Right ventricle myocardium superior (tissue), 1 donor: ENCODE data around the gene MAGED1. TPM values are rescaled to one million over a fixed set of nuclear protein-coding genes. Genes with fewer than 3 reads are reported as not detected.
A peak's percentile ranks its signal among the peaks of the same experiment; 100 is the strongest.

Experiments
- ATAC-seq: fragments of 200-7000 bp; cut with Tn5 transposase; one replicate; pipeline ENCODE4 v1.9.1; 2020; ENCODE audit warnings: mild to moderate bottlenecking; ENCODE audit not compliant: poor library complexity
- DNase-seq: peaks from one replicate; pipeline ENCODE4 v3.0.0-alpha.2; 2020
- intact Hi-C: fragments of 100-400 bp; cut with DNase I; formaldehyde crosslinking; loops from one replicate; pipeline ENCODE4 v1.11.2; 2022
- long read RNA-seq: library from polyadenylated mRNA; unstranded; transcript quantifications from one replicate; pipeline ENCODE4 v2.0.0, GENCODE V29; 2021
- total RNA-seq: library from RNA; stranded (reverse); fragmentation: NEBNext Ultra II Directional; extraction: Animal tissue kit (Norgen Biotek cat#: 25700); gene quantifications from one replicate; pipeline ENCODE4 v1.2.1, GENCODE V29; 2021
- donor health status: DM: no; HTN: yes; CAD: no; lungs with severe emphysema.

Gene MAGED1
- 54.8 TPM for total RNA-seq
- long read RNA-seq, transcript MAGED1-204 (13 exons, 2,701 nt) = major isoform, 55 of 160 reads
- long read RNA-seq, transcript MAGED1-201 (13 exons, 2,747 nt) = minor isoform, 37 of 160 reads
- long read RNA-seq, partial matches to known transcripts = 45 of 160 reads
- long read RNA-seq, other reads (novel, unspliced or antisense) = 23 of 160 reads

- peak; percentile 91 for DNase-seq
- intact Hi-C loops = no loop called here
- ATAC-seq = peak; percentile 88
Measured at GRCh38 chrX:51892921-51893745, at the start of gene MAGED1. Gene MAGED1 (plus strand): TSS chrX:51893623. CDS start chrX:51894305, 682 bp downstream.

GRCh38 chrX:51847463-51847862, 46.0 kb upstream of the MAGED1 start:
- intact Hi-C loops = no loop called here
- DNase-seq = no peak

GRCh38 chrX:51851507-51852085, 41.8 kb upstream of the MAGED1 start:
- intact Hi-C loops = no loop called here
- no peak for DNase-seq
- no peak for ATAC-seq

More at GRCh38 chrX:51847463-51847862, 46.0 kb upstream of the MAGED1 start:
- no peak for ATAC-seq

- intact Hi-C loops = no loop called here
- DNase-seq (no peak), ATAC-seq (no peak)
Measured at GRCh38 chrX:51852096-51852495, 41.3 kb upstream of the MAGED1 start.

- ATAC-seq = no peak
- no peak for DNase-seq
- intact Hi-C loops = no loop called here
Measured at GRCh38 chrX:51852621-51853020, 40.8 kb upstream of the MAGED1 start.

GRCh38 chrX:51853251-51853650, 40.2 kb upstream of the MAGED1 start:
- ATAC-seq = no peak
- DNase-seq = no peak
- intact Hi-C loops = no loop called here

GRCh38 chrX:51855698-51856097, 37.7 kb upstream of the MAGED1 start:
- intact Hi-C loops = no loop called here
- DNase-seq (no peak), ATAC-seq (no peak)

- intact Hi-C loops = no loop called here
Measured at GRCh38 chrX:51857159-51857733, 36.2 kb upstream of the MAGED1 start.

GRCh38 chrX:51860679-51861078, 32.7 kb upstream of the MAGED1 start:
- intact Hi-C loops = no loop called here

More at GRCh38 chrX:51857159-51857733, 36.2 kb upstream of the MAGED1 start:
- no peak for DNase-seq
- no peak for ATAC-seq

GRCh38 chrX:51862920-51863319, 30.5 kb upstream of the MAGED1 start:
- ATAC-seq = no peak
- intact Hi-C loops = no loop called here
- no peak for DNase-seq

More at GRCh38 chrX:51860679-51861078, 32.7 kb upstream of the MAGED1 start:
- peak; percentile 55 for ATAC-seq
- DNase-seq = no peak

- ATAC-seq (no peak), DNase-seq (no peak)
- intact Hi-C loops = no loop called here
Measured at GRCh38 chrX:51866210-51866609, 27.2 kb upstream of the MAGED1 start.

- no peak for ATAC-seq
- intact Hi-C loops = no loop called here
- DNase-seq = no peak
Measured at GRCh38 chrX:51867626-51868025, 25.8 kb upstream of the MAGED1 start.

- intact Hi-C loops = no loop called here
- DNase-seq (no peak), ATAC-seq (no peak)
Measured at GRCh38 chrX:51870354-51870753, 23.1 kb upstream of the MAGED1 start.

GRCh38 chrX:51874123-51874522, 19.3 kb upstream of the MAGED1 start:
- intact Hi-C loops = no loop called here
- DNase-seq (no peak), ATAC-seq (no peak)

GRCh38 chrX:51876441-51876840, 17.0 kb upstream of the MAGED1 start:
- DNase-seq (no peak), ATAC-seq (no peak)
- intact Hi-C loops = no loop called here

- DNase-seq (no peak), ATAC-seq (no peak)
- intact Hi-C loops = no loop called here
Measured at GRCh38 chrX:51878056-51878455, 15.4 kb upstream of the MAGED1 start.

GRCh38 chrX:51889851-51890250, 3.6 kb upstream of the MAGED1 start:
- intact Hi-C loops = no loop called here
- DNase-seq (no peak), ATAC-seq (no peak)

- intact Hi-C loops = no loop called here
- ATAC-seq (no peak), DNase-seq (no peak)
Measured at GRCh38 chrX:51891245-51891644, 2.2 kb upstream of the MAGED1 start.

GRCh38 chrX:51891821-51892551, 1.4 kb upstream of the MAGED1 start:
- peak; percentile 40 for ATAC-seq
- DNase-seq = peak; percentile 46
- intact Hi-C loops = no loop called here
